Measurements from ENCODE around the gene TIGD3.

Gene TIGD3

GRCh38 chr11:65310736-65311135 lies 43.8 kb upstream of the TIGD3 start:
- Histone ChIP-seq H3K4me3 (ENCODE audit: low read length) (no peak overlapping the region), H3K9me3 (replicated peaks; ENCODE audit: insufficient read depth, low read length) (no peaks in the 10 kb centered on the region), H3K36me3 (replicated peaks; ENCODE audit: insufficient read depth, low read length) (no peaks in the 10 kb centered on the region), H3K4me1 (ENCODE audit: low read length) (no peaks in the 10 kb centered on the region), H3K79me2 (ENCODE audit: low read length) (no peaks in the 10 kb centered on the region), H3K27me3 (replicated peaks; ENCODE audit: insufficient read depth, low read length) (no peaks in the 10 kb centered on the region), H3F3A (ENCODE audit: insufficient read depth, low read length) (no peaks in the 10 kb centered on the region), H3K27ac (ENCODE audit: low read length) (no peak overlapping the region), H3K9me2 (replicated peaks; ENCODE audit: insufficient read depth, low read length) (no peaks in the 10 kb centered on the region), H3K4me2 (ENCODE audit: low read depth, low read length) (no peak overlapping the region), H3K9ac (ENCODE audit: low read length) (no peak overlapping the region), H2AFZ (ENCODE audit: low read length) (no peak overlapping the region), H4K20me1 (ENCODE audit: insufficient read depth, low read length) (no peaks in the 10 kb centered on the region)
- DNase-seq, result no peak
- TF ChIP-seq CTCF (IDR thresholded peaks at IDR 0.05; ENCODE audit: low read length), result no peak
- TF ChIP-seq EZH2phosphoT487 (IDR thresholded peaks at IDR 0.05; ENCODE audit: low read length), result no peak
- TF ChIP-seq EZH2 (optimal IDR thresholded peaks at IDR 0.05; ENCODE audit: low read depth, low read length), result no peak

- TF ChIP-seq CTCF (IDR thresholded peaks at IDR 0.05; ENCODE audit: low read length) (no peak), EZH2 (optimal IDR thresholded peaks at IDR 0.05; ENCODE audit: low read depth, low read length) (no peak), EZH2phosphoT487 (IDR thresholded peaks at IDR 0.05; ENCODE audit: low read length) (no peak)
- H3K36me3 ChIP-seq (replicated peaks; ENCODE audit: insufficient read depth, low read length), result no peaks in the 10 kb centered on the region
- H3K27ac ChIP-seq (ENCODE audit: low read length), result no peak overlapping the region
- no peaks in the 10 kb centered on the region for H3K9me3 ChIP-seq (replicated peaks; ENCODE audit: insufficient read depth, low read length)
- no peak for DNase-seq
- no peak overlapping the region for H3K4me2 ChIP-seq (ENCODE audit: low read depth, low read length)
- no peaks in the 10 kb centered on the region for H3F3A ChIP-seq (ENCODE audit: insufficient read depth, low read length)
- no peak overlapping the region for H2AFZ ChIP-seq (ENCODE audit: low read length)
- H3K79me2 ChIP-seq (ENCODE audit: low read length), result no peaks in the 10 kb centered on the region
- no peaks in the 10 kb centered on the region for H4K20me1 ChIP-seq (ENCODE audit: insufficient read depth, low read length)
- no peak overlapping the region for H3K9ac ChIP-seq (ENCODE audit: low read length)
- no peaks in the 10 kb centered on the region for H3K4me1 ChIP-seq (ENCODE audit: low read length)
- no peaks in the 10 kb centered on the region for H3K9me2 ChIP-seq (replicated peaks; ENCODE audit: insufficient read depth, low read length)
- no peaks in the 10 kb centered on the region; the same call in 1 of the 2 replicates for H3K27me3 ChIP-seq (replicated peaks; ENCODE audit: insufficient read depth, low read length)
- H3K4me3 ChIP-seq (ENCODE audit: low read length), result no peak overlapping the region
Measured at GRCh38 chr11:65311170-65311678, 43.3 kb upstream of the TIGD3 start.

GRCh38 chr11:65314501-65315203 lies 39.9 kb upstream of the TIGD3 start, which contains the start of gene CDC42EP2:
CDC42EP2 (plus strand) TSS chr11:65314866; CDS start chr11:65320899, 6,033 bp downstream.
- H3K4me1 ChIP-seq (ENCODE audit: low read length), result no peaks in the 10 kb centered on the region
- DNase-seq, result peak; percentile 77
- H4K20me1 ChIP-seq (ENCODE audit: insufficient read depth, low read length), result no peaks in the 10 kb centered on the region
- peak within 1 kb of the TSS; percentile 100 for H3K4me2 ChIP-seq (ENCODE audit: low read depth, low read length)
- H3K79me2 ChIP-seq (ENCODE audit: low read length), result no peaks in the 10 kb centered on the region
- TF ChIP-seq EZH2phosphoT487 (IDR thresholded peaks at IDR 0.05; ENCODE audit: low read length) (no peak), EZH2 (optimal IDR thresholded peaks at IDR 0.05; ENCODE audit: low read depth, low read length) (no peak), CTCF (IDR thresholded peaks at IDR 0.05; ENCODE audit: low read length) (no peak)
- no peaks in the 10 kb centered on the region; the same call in 1 of the 2 replicates for H3K27me3 ChIP-seq (replicated peaks; ENCODE audit: insufficient read depth, low read length)
- no peak within 1 kb of the TSS for H3K27ac ChIP-seq (ENCODE audit: low read length)
- H3F3A ChIP-seq (ENCODE audit: insufficient read depth, low read length), result no peaks in the 10 kb centered on the region
- H3K9me2 ChIP-seq (replicated peaks; ENCODE audit: insufficient read depth, low read length), result no peaks in the 10 kb centered on the region
- H3K9me3 ChIP-seq (replicated peaks; ENCODE audit: insufficient read depth, low read length), result no peaks in the 10 kb centered on the region
- peak within 1 kb of the TSS; percentile 77 for H3K4me3 ChIP-seq (ENCODE audit: low read length)
- H3K36me3 ChIP-seq (replicated peaks; ENCODE audit: insufficient read depth, low read length), result no peaks in the 10 kb centered on the region
- peak within 1 kb of the TSS; percentile 35; the same call in 1 of the 2 replicates for H3K9ac ChIP-seq (ENCODE audit: low read length)
- peak within 1 kb of the TSS; percentile 91 for H2AFZ ChIP-seq (ENCODE audit: low read length)

All from MM.1S (cell line).